Inflammatory macrophage treated with lipopolysaccharide for 1 hour (primary cell): ENCODE data around the gene LRIG1.

ENCODE experiments used
- DNase-seq, 2 donors: peaks; one replicate each; pipeline ENCODE4 v3.0.0-alpha.2; 2020 to 2022

Gene LRIG1

GRCh38 chr3:66378256-66378655, 122.6 kb downstream of the LRIG1 start:
- no peak for DNase-seq

DNA sequence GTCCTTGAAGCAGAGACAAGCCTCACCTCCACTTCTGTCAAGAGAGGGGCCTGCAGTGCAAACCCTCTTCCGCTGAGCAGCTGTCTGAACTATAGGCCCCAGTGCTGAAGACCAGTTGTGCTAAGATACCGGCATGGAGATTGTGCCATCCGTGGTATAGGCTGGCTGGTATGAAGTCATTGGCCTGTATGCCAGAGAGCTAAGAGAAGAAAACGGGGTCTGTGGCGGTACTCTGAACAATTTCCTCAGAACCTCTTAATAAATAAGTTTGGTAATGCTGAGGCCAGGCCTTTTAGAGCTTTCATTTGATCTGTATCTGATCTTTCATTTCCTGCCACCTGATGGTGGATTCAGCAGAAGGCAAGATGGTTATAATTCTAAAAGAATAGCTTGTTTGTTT, 123.0 kb downstream of the LRIG1 start:
- DNase-seq: no peak

- DNase-seq: no peak
These were observed 124.3 kb downstream of the LRIG1 start for GRCh38 chr3:66376568-66376967.

- DNase-seq: no peak
These were observed 128.0 kb downstream of the LRIG1 start for GRCh38 chr3:66372681-66373350.

DNA sequence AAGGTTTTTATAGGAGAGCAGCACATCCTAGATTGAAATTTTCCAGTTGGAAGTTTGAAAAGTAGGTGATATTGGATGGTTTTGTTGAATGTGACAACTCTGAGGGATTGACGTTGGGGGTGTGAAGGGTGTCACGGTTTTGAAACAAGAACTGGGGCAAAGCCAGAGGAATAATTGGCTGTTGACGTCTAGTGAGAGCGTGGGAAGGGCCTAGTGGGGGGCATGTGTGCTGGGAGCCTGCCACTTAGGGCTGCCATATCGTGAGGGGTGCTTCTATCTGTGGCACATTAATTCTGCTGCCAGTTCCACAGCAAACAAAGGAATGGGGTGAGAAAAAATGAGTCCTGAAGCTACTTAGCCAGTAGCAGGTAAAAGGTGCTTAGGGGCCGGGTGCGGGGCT, 129.4 kb downstream of the LRIG1 start:
- DNase-seq: no peak

DNA sequence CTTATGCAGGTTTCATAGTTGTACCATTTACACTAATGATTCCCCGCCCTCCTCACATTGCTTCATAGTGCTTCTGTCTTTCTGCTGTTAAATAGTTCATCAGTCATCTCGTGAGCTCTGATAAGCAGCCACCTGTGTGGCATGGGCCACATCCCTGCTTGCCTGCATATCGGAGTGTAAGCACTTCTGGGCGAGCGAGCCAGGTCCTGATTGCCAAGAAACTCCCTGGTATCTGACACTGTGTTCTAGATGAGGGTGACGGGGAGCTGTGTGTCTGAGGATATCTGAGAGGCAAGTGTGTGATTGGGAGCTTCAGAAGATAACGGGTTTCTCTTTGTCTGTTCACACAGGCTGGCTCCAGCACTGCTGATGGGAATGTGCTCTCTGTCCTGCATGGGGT, 130.6 kb downstream of the LRIG1 start:
- DNase-seq: no peak

DNA sequence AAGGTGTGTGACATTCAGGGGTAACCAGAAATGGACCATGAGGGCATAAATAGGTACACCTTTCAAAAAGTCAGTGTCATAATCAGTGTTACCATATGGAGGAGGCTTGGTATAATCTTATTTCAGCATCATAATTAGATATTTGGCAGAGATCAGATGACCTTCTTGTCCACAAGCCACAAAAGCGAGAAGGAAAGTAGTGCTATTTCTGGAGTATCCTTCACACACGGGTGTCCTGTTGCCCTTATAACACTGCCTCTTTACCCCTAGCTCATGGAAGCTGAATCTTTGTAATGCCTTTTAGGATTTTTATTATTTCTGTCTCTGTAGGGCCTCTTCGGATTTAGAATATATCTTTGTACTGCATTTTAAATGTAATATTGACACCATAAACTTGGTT, 132.8 kb downstream of the LRIG1 start:
- DNase-seq: no peak

GRCh38 chr3:66366747-66367146, 134.1 kb downstream of the LRIG1 start:
- no peak for DNase-seq

DNA sequence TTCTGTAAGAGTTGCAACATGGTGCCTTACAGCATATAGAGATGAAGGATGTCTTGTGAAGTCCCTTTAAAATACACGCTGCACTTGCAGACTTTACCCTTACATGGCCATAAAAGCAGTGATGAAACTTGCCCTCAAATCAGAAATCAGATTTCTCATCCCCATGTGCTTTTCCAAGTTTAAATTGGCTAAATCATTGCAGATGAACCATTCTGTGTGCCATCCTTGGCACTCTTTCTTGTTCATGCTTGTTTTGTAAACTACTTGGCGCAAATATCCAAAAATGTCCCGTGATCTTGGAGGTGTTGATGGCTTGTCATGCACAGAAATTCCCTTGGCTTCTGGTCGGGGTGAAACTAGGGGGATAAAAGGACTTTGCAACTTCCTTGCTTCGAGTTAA, 135.7 kb downstream of the LRIG1 start:
- DNase-seq: no peak

DNA sequence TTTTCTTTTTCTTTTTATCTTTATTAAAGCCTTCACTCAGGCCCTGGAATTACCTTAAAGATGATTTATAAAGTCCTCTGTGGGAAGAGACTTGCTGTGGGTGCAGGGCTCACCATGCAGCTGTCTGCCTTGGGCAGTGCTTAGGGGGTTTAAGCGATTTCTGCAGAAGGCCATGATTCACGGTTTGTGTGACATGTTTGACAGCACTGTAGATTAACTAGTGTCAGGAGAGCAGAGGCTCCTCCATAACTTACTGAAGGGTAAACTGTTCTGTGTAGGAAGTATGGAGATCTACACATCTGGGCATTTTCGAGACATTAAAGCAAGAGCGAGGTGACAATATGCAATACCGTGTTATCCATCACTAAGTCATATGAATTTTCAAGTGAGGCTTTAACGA, 137.7 kb downstream of the LRIG1 start:
- DNase-seq: no peak

DNA sequence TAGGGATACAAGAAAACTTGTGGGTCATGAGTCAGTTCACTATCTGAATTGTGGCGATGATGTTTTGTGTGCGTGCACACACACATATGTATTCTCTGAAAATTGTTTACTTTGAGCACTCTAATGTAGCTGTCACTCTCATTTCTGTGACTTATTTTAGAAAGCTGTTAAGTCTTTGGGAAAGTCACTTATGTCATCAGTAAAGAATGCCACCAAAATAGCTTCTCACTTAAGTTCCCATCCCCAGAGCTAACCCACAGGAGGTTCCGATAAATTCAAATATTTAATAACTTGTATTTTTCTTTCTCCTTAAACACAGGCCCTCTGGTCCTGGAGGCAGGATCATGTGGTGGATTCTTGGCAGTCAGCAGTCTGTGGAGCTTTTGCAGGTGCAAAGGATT, 138.3 kb downstream of the LRIG1 start:
- DNase-seq: no peak

DNA sequence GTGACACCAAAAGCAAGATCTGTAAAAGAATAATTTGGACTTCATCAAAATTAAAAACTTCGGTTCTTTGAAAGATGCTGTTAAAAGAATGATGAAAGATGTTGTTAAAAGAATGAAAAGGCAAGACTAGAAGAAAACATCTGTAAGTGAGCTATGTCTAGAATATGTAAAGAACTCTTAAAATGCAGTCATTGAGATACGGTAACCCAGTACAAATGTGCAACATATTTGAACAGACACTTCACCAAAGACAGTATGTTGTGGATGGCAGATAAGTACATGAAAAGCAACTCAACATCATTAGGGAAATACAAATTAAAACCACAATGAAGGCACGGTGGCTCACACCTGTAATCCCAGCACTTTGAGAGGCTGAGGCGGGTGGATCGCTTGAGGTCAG, 139.5 kb downstream of the LRIG1 start:
- no peak for DNase-seq

GRCh38 chr3:66355997-66356396, 144.8 kb downstream of the LRIG1 start:
- no peak for DNase-seq

- no peak for DNase-seq
These were observed 145.4 kb downstream of the LRIG1 start for GRCh38 chr3:66355394-66355793.

DNA sequence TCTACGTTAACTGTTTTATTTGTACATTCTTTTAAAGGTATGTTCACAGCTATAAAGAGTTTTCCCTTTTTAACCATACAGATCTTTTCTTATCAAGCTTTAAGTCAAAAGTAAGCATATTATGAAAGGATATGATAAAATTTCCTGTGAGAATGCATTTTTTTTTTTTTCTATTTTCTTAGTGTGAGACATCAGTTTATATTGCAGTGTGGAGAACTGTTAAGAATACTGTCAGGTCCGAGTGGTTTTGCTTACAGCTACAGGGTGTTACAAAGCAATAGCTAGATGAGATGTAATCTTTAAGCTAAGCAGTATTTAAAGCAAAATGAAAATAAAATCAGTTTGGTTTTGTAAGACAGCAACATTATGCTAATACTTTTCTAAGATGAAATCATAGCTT, 146.8 kb downstream of the LRIG1 start:
- no peak for DNase-seq

DNA sequence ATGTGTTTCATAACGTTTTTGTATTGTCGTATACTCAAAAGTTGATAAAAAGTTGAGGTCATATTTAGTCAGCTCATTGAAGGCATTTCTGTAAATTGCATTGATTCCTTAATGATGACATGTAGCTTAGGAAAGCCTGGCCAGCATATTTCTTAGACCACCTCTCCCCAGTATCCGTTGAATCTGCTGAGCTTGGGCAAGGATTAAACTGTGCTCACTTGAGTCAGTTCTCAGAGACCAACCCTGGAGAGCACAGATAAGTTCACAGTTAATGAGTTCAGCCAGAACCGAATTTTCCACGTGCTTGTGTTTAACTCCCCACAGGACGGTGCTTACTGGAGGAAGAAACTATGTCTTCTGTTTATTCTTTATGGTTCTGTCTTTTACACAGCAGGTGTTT, 147.3 kb downstream of the LRIG1 start:
- DNase-seq: no peak

GRCh38 chr3:66353039-66353438, 147.8 kb downstream of the LRIG1 start:
- no peak for DNase-seq

DNA sequence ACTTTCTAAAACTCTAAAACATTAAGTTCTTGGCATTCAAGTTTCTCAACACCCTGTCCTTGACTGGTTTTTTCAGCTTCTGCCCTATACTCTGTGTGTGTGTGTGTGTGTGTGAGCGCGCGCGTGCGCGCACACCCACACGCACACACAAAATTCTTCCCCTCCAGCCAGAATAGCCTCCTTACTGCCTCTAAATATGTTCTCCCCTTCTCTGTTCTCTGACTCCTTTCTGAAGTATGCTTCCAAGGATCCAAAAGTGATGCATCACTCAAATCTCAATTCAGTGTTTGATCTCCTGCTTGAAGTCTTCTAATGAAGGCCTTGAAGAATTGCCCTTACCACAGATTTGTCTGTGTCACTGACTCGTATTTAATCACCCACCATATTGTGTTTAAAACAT, 150.2 kb downstream of the LRIG1 start:
- DNase-seq: no peak

DNA sequence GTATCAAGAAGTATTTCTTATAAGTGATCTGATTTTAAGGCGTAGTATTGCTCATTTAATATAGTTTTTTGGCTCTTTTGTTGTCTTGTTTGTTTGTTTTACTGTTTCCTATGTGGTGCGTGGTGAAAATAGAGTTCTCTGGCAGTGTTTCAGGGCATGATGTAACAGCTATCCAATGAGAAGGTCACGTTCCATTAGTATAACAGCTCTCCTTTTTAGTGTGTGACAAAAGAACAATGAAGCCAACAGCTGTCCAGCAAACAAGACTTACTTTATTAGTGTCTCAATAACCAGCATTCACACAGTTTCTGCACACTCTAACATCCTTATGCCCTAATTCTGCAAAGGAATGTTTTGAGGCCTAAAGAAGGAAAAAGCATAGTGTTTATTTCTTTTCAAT, 152.1 kb downstream of the LRIG1 start:
- no peak for DNase-seq

- DNase-seq: no peak
These were observed 155.8 kb downstream of the LRIG1 start for GRCh38 chr3:66344848-66345578.

GRCh38 chr3:66344391-66344811, 156.4 kb downstream of the LRIG1 start:
- no peak for DNase-seq

- no peak for DNase-seq
These were observed 158.0 kb downstream of the LRIG1 start for GRCh38 chr3:66342717-66343356.

- no peak for DNase-seq
These were observed 161.9 kb downstream of the LRIG1 start for GRCh38 chr3:66338927-66339326.

DNA sequence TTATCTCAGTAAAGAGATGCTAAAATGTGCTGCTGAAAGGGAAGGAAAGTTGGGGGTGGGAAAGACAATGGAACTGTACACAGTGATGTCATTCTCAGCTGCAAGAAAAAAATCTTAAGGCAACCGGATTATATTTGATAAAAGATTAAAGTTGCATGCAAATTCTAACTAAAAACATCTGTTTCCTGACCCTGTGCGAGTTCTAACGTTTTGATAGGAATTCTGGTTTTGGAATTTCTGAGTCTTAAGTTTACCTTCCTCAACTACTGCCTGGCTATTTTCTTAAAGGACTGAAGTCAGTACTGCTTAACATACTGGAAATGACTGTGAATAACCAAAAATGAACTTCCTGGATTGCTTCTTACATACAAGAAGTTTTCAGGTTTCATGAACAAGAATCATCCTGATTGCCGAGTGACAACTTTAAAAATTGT, 164.5 kb downstream of the LRIG1 start:
- no peak for DNase-seq
